ENCODE results near the gene TSBP1.

DNA sequence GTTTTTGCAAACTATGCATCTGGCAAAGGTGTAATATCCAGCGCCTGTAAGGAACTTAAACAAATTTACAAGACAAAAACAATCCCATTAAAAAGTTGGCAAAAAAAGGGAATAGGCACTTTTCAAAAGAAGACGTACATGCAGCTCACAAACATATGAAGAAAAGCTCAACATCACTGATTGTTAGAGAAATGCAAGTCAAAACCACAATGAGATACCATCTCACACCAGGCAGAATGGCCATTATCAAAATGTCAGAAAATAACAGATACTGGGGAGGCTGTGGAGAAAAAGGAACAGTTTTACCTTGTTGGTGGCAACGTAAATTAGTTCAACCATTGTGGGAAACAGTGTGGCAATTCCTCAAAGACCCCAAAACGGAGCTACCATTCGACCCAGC, 54.2 kb downstream of the TSBP1 start:
- TF ChIP-seq, protein P1, sequence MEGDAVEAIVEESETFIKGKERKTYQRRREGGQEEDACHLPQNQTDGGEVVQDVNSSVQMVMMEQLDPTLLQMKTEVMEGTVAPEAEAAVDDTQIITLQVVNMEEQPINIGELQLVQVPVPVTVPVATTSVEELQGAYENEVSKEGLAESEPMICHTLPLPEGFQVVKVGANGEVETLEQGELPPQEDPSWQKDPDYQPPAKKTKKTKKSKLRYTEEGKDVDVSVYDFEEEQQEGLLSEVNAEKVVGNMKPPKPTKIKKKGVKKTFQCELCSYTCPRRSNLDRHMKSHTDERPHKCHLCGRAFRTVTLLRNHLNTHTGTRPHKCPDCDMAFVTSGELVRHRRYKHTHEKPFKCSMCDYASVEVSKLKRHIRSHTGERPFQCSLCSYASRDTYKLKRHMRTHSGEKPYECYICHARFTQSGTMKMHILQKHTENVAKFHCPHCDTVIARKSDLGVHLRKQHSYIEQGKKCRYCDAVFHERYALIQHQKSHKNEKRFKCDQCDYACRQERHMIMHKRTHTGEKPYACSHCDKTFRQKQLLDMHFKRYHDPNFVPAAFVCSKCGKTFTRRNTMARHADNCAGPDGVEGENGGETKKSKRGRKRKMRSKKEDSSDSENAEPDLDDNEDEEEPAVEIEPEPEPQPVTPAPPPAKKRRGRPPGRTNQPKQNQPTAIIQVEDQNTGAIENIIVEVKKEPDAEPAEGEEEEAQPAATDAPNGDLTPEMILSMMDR (IDR thresholded peaks at IDR 0.05): no peak
- no peak for TF ChIP-seq POLR2A (IDR thresholded peaks at IDR 0.05)
